Cardiac atrium fibroblast (primary cell): ENCODE results near the gene P2RY14. TPM values are rescaled to one million over a fixed set of nuclear protein-coding genes. Genes with fewer than 3 reads are reported as not detected.

Source experiments
- total RNA-seq: library from RNA; depleted of rRNA; stranded (reverse); fragments of >200 nt; gene quantifications from 2 replicates; pipeline ENCODE4 v1.2.3, GENCODE V29; 2015

Gene P2RY14
- total RNA-seq, result not detected in 2 replicates

DNA sequence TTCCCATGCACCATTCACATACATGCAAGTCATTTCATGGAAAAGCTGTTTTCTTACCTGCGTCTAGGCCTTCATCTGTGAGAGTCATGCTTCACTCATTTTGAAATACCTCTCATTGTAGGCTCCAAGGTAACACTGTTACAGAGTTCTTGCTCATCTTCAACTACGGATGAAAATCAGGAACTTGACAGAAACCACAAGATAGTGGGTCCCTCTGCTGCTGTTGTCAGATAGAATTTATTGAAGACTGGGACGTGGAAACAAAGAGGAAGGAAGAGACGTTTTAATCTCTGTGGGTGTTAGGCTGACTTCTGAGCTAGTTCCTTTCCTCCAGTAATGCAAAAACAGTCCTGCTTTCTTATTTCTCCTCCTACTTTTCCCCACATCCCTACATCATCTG lies at the start of gene P2RY14:
Gene P2RY14 (minus strand): TSS at position 313 of the 400 bp plus-strand sequence. CDS start 64,226 bp downstream, outside the sequence.

DNA sequence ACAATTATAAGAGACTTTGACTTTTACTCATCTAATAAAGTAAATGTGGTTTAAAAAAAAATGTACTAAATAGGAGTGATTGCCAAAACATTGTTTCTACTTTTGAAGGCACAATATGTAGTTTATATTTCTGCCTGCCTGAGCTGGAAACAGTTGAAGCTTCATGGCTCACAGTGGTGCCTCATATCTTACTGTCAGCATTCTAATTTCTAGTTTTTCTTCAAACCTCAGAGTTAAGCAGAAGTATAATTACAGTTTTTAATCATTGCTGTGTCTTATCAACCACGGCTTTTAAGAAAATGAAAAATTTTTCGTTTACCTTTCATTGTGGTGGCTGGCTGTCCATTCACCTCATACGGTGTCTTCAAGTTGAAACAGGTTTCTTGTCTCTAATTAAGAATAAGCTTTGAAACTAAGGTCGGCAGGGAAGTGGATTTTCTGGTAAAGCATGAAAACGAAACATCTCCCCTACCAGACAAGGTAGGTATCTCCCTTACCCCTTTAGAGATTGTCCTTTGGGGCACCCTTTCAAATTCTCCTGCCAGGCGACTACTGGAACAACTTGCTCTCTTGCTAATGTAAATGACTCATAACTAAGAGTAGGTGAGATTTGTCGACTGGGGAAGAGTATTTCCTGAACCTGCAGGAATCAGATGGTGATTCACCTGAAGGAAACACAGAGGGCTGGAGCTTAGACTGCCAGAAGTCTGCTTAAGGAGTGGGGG lies 38.1 kb upstream of the P2RY14 start, which contains the start of gene GPR87:
Gene GPR87 (minus strand): TSS at position 554 of the 725 bp plus-strand sequence. CDS start 16,720 bp downstream, outside the sequence.

DNA sequence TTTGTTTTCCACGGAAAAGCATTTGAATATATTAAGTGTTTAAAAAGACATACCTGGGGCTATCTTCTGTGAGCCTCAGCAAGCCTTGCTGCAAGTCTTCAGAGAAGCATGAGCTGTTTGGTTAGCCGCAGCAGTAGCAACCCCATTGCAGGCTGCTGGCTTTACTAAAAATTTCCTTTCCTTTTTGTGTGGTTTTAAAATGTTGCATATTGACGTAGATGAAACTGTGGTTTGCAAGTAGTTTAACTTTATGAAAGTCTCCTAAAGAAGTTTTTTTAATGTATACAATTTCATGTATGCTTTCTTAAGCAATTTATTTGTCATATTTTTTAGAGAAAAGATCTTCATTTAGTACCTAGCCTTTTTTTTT lies 75.3 kb downstream of the P2RY14 start, which contains the start of gene GPR171:
Gene GPR171 (minus strand): TSS at position 166 of the 370 bp plus-strand sequence. CDS start 3,830 bp downstream, outside the sequence.

Other genes starting within 250 kb of the P2RY14 start
- gene MED12L, start 192.9 kb downstream of the P2RY14 start, total RNA-seq, result under 0.01 and 1.8 TPM in 2 replicates
- not detected in 2 replicates for gene GPR171, start 75.3 kb downstream of the P2RY14 start, total RNA-seq
- not detected in 2 replicates for gene GPR87, start 38.3 kb upstream of the P2RY14 start, total RNA-seq
- not detected in 2 replicates for gene P2RY13, start 51.0 kb upstream of the P2RY14 start, total RNA-seq
- not detected in 2 replicates for gene P2RY12, start 106.2 kb upstream of the P2RY14 start, total RNA-seq
- gene IGSF10, start 182.5 kb upstream of the P2RY14 start, total RNA-seq, result 2.1 and 3.4 TPM in 2 replicates